Muscle of arm (tissue), 12 donors: ENCODE results near the gene FBLL1. TPM values are rescaled to one million over a fixed set of nuclear protein-coding genes. Genes with fewer than 3 reads are reported as not detected.
A peak's percentile ranks its signal among the peaks of the same experiment; 100 is the strongest.
"Not testable (repeated sequence)": the region's sequence is repeated elsewhere in the genome, so short reads cannot be mapped to it uniquely, and the experiment has no call there.

Source experiments
- DNase-seq: peaks from one replicate; pipeline ENCODE4 v3.0.0-alpha.2; 2013
- polyA plus RNA-seq, 12 donors: library from polyadenylated mRNA; unstranded; fragments of 120-200 nt; gene quantifications; one replicate each; pipeline ENCODE4 v1.2.1, GENCODE V29; 2013; ENCODE audit not compliant: insufficient read length in 12 of 12

FBLL1 gene
- polyA plus RNA-seq, 12 donors, result 0.29 to 2.2 (median 0.88) TPM; not detected in 2

GRCh38 chr5:168549554-168549953, 20.4 kb downstream of the FBLL1 start:
- DNase-seq, result no peak

- no peak for DNase-seq
These were observed 21.6 kb downstream of the FBLL1 start for GRCh38 chr5:168550656-168551055.

GRCh38 chr5:168552146-168552545, 23.0 kb downstream of the FBLL1 start:
- peak; percentile 22 for DNase-seq

GRCh38 chr5:168553377-168554130, 24.4 kb downstream of the FBLL1 start:
- no peak for DNase-seq

GRCh38 chr5:168557389-168557788, 28.3 kb downstream of the FBLL1 start:
- DNase-seq, result no peak

- no peak for DNase-seq
These were observed 33.2 kb downstream of the FBLL1 start for GRCh38 chr5:168562279-168562678.

GRCh38 chr5:168563959-168564358, 34.9 kb downstream of the FBLL1 start:
- no peak for DNase-seq

- DNase-seq, result no peak
These were observed 39.6 kb downstream of the FBLL1 start for GRCh38 chr5:168568738-168569137.

- no peak for DNase-seq
These were observed 41.6 kb downstream of the FBLL1 start for GRCh38 chr5:168570490-168571328.

- DNase-seq, result not testable (repeated sequence)
These were observed 44.6 kb downstream of the FBLL1 start for GRCh38 chr5:168573663-168574062.

GRCh38 chr5:168574156-168574555, 45.1 kb downstream of the FBLL1 start:
- not testable (repeated sequence) for DNase-seq

GRCh38 chr5:168575391-168576372, 46.6 kb downstream of the FBLL1 start:
- DNase-seq, result no peak

- DNase-seq, result no peak
These were observed 48.9 kb downstream of the FBLL1 start for GRCh38 chr5:168578006-168578405.

GRCh38 chr5:168578538-168579487, 49.7 kb downstream of the FBLL1 start, which contains the start of gene PANK3:
PANK3 (minus strand) TSS chr5:168579368; CDS start chr5:168579283, 85 bp downstream.
- DNase-seq, result peak; percentile 78

- DNase-seq, result peak; percentile 99
These were observed 50.6 kb downstream of the FBLL1 start for GRCh38 chr5:168579488-168580226.

GRCh38 chr5:168580227-168580508, 51.1 kb downstream of the FBLL1 start:
- no peak for DNase-seq
